ENCODE results near the gene GPC4.
"Not testable (repeated sequence)": the region's sequence is repeated elsewhere in the genome, so short reads cannot be mapped to it uniquely, and the experiment has no call there.

The GPC4 gene

GRCh38 chrX:133300591-133300990 lies 114.7 kb downstream of the GPC4 start:
- DNase-seq = no peak

- DNase-seq = no peak
These were observed 118.0 kb downstream of the GPC4 start for GRCh38 chrX:133297284-133297683.

GRCh38 chrX:133294126-133294525 lies 121.2 kb downstream of the GPC4 start:
- no peak for DNase-seq

GRCh38 chrX:133290076-133290475 lies 125.2 kb downstream of the GPC4 start:
- no peak for DNase-seq

GRCh38 chrX:133287860-133288259 lies 127.4 kb downstream of the GPC4 start:
- no peak for DNase-seq

- DNase-seq = no peak
These were observed 129.9 kb downstream of the GPC4 start for GRCh38 chrX:133285341-133285740.

- not testable (repeated sequence) for DNase-seq
These were observed 136.1 kb downstream of the GPC4 start for GRCh38 chrX:133279112-133279730.

GRCh38 chrX:133273180-133273579 lies 142.1 kb downstream of the GPC4 start:
- DNase-seq = no peak

- no peak for DNase-seq
These were observed 146.1 kb downstream of the GPC4 start for GRCh38 chrX:133269168-133269567.

GRCh38 chrX:133267621-133268020 lies 147.7 kb downstream of the GPC4 start:
- DNase-seq = no peak

GRCh38 chrX:133265331-133265730 lies 150.0 kb downstream of the GPC4 start:
- DNase-seq = no peak

GRCh38 chrX:133258481-133258880 lies 156.8 kb downstream of the GPC4 start:
- DNase-seq = no peak

GRCh38 chrX:133254666-133255065 lies 160.6 kb downstream of the GPC4 start:
- DNase-seq = no peak

- DNase-seq = no peak
These were observed 164.1 kb downstream of the GPC4 start for GRCh38 chrX:133251204-133251603.

- DNase-seq = no peak
These were observed 164.8 kb downstream of the GPC4 start for GRCh38 chrX:133250184-133251100.

All from NCI-H2171 treated with DMSO at 0.1 percent for 48 hours (cell line).